Vagina (tissue), 2 donors: Measurements from ENCODE around the gene PKD1. TPM values are rescaled to one million over a fixed set of nuclear protein-coding genes. Genes with fewer than 3 reads are reported as not detected.

ENCODE experiments used
- DNase-seq, 2 donors: peaks; one replicate each; pipeline ENCODE4 v3.0.0-alpha.2; 2017; ENCODE audit errors: extremely low spot score in 2 of 2
- H3K27ac ChIP-seq: fragments of 200-600 bp; sonication (generic); one replicate; pipeline ENCODE4 v1.5.1; 2019
- H3K27me3 ChIP-seq: fragments of 200-600 bp; sonication (generic); one replicate; pipeline ENCODE4 v1.5.1; 2019
- H3K36me3 ChIP-seq, 2 donors: fragments of 200-600 bp; sonication (generic); one replicate each; pipeline ENCODE4 v1.5.1; 2017 to 2019
- H3K4me1 ChIP-seq: fragments of 200-600 bp; sonication (generic); one replicate; pipeline ENCODE4 v1.5.1; 2019
- H3K4me3 ChIP-seq, 2 donors: fragments of 200-600 bp; sonication (generic); 1 replicate in 1 of 2; 2 replicates in 1 of 2; pipeline ENCODE4 v1.5.1; 2016 to 2019
- H3K9me3 ChIP-seq: fragments of 200-600 bp; sonication (generic); one replicate; pipeline ENCODE4 v1.5.1; 2019
- CTCF ChIP-seq, 3 experiments: fragments of 450-650 bp in 2 of 3; fragments of 200-600 bp in 1 of 3; sonication (generic) in 1 of 3; IDR thresholded peaks; one replicate each; pipeline ENCODE4 v1.5.1; 2017 to 2019; ENCODE audit warnings: antibody characterized with exemption in 3 of 3, mild to moderate bottlenecking in 2 of 3, moderate library complexity in 2 of 3
- POLR2A ChIP-seq, 2 donors: fragments of 450-650 bp; IDR thresholded peaks; one replicate each; pipeline ENCODE4 v1.6.1; 2017; ENCODE audit warnings: antibody characterized with exemption in 2 of 2, mild to moderate bottlenecking in 2 of 2, moderate library complexity in 2 of 2
- POLR2AphosphoS5 ChIP-seq, 2 donors: sonication (generic); formaldehyde crosslinking; IDR thresholded peaks; one replicate each; pipeline ENCODE4 v1.9.0; 2017; ENCODE audit warnings: antibody characterized with exemption in 2 of 2, mild to moderate bottlenecking in 2 of 2, low read depth in 1 of 2; ENCODE audit not compliant: insufficient read depth in 1 of 2
- intact Hi-C: fragments of 100-400 bp; cut with DNase I; formaldehyde crosslinking; loops from one replicate; pipeline ENCODE4 v1.15.1; 2023
- total RNA-seq: library from RNA; depleted of rRNA; stranded (reverse); fragments of >200 nt; gene quantifications from one replicate; pipeline ENCODE4 v1.2.3, GENCODE V29; 2016

The PKD1 gene
- total RNA-seq, 1 donor from 2014 or later, result 153 TPM

- Histone ChIP-seq H3K4me3 (no peak overlapping the region), H3K27me3 (no peaks in the 10 kb centered on the region), H3K27ac (peak overlapping the region; percentile 91), H3K4me1 (peaks cover 72% of the 10 kb centered on the region), H3K36me3 (peaks cover 0 to 8% of the 10 kb centered on the region in 2 donors), H3K9me3 (no peaks in the 10 kb centered on the region)
- no peak for TF ChIP-seq POLR2AphosphoS5 (IDR thresholded peaks at IDR 0.05; ENCODE audit: insufficient read depth in 1 of 2, low read depth in 1 of 2)
- TF ChIP-seq CTCF (IDR thresholded peaks at IDR 0.05), result no peak
- TF ChIP-seq POLR2A (IDR thresholded peaks at IDR 0.05), result no peak
- no peak for DNase-seq
- intact Hi-C loops, result loop anchor here (10.0 kb wide), 1 partner anchor 889 kb away; the partner anchor contains the start of gene CACNA1H
Measured at GRCh38 chr16:2043667-2044451, 91.8 kb downstream of the PKD1 start.

GRCh38 chr16:2042986-2043666 is 92.6 kb downstream of the PKD1 start:
- Histone ChIP-seq H3K4me3 (no peak overlapping the region), H3K27ac (peak overlapping the region; percentile 91), H3K9me3 (no peaks in the 10 kb centered on the region), H3K4me1 (peaks cover 73% of the 10 kb centered on the region), H3K36me3 (peaks cover 0 to 8% of the 10 kb centered on the region in 2 donors), H3K27me3 (no peaks in the 10 kb centered on the region)
- intact Hi-C loops, result loop anchor here (10.0 kb wide), 1 partner anchor 888 kb away; the partner anchor contains the start of gene CACNA1H
- DNase-seq, result no peak
- TF ChIP-seq POLR2A (IDR thresholded peaks at IDR 0.05) (no peak), POLR2AphosphoS5 (IDR thresholded peaks at IDR 0.05; ENCODE audit: insufficient read depth in 1 of 2, low read depth in 1 of 2) (no peak), CTCF (IDR thresholded peaks at IDR 0.05) (no peak)

GRCh38 chr16:2042171-2042985 is 93.3 kb downstream of the PKD1 start:
- H3K36me3 ChIP-seq, result peaks cover 0 to 8% of the 10 kb centered on the region in 2 donors
- no peaks in the 10 kb centered on the region for H3K27me3 ChIP-seq
- H3K9me3 ChIP-seq, result no peaks in the 10 kb centered on the region
- intact Hi-C loops, result loop anchor here (10.0 kb wide), 1 partner anchor 888 kb away; the partner anchor contains the start of gene CACNA1H
- H3K4me1 ChIP-seq, result peaks cover 80% of the 10 kb centered on the region
- no peak for DNase-seq
- H3K27ac ChIP-seq, result peak overlapping the region; percentile 91
- TF ChIP-seq POLR2AphosphoS5 (IDR thresholded peaks at IDR 0.05; ENCODE audit: insufficient read depth in 1 of 2, low read depth in 1 of 2) (no peak), CTCF (IDR thresholded peaks at IDR 0.05) (no peak), POLR2A (IDR thresholded peaks at IDR 0.05) (no peak)
- no peak overlapping the region for H3K4me3 ChIP-seq

- H3K36me3 ChIP-seq, result peaks cover 0 to 8% of the 10 kb centered on the region in 2 donors
- no peaks in the 10 kb centered on the region for H3K27me3 ChIP-seq
- intact Hi-C loops, result loop anchor here (10.0 kb wide), 1 partner anchor 886 kb away; the partner anchor contains the start of gene CACNA1H
- TF ChIP-seq CTCF (IDR thresholded peaks at IDR 0.05) (no peak), POLR2A (IDR thresholded peaks at IDR 0.05) (no peak), POLR2AphosphoS5 (IDR thresholded peaks at IDR 0.05; ENCODE audit: insufficient read depth in 1 of 2, low read depth in 1 of 2) (no peak)
- H3K27ac ChIP-seq, result peak overlapping the region; percentile 91
- H3K4me1 ChIP-seq, result peaks cover 82% of the 10 kb centered on the region
- DNase-seq, result no peak
- no peak overlapping the region for H3K4me3 ChIP-seq
- no peaks in the 10 kb centered on the region for H3K9me3 ChIP-seq
Measured at GRCh38 chr16:2040787-2041522, 94.7 kb downstream of the PKD1 start.
